GM12873 (cell line): ENCODE measurements around the gene CPSF4.

ENCODE experiments used
- TF ChIP-seq, protein P1 (sequence below): IDR thresholded peaks from 2 replicates; pipeline ENCODE4 v1.5.1; 2012; ENCODE audit warnings: low read depth, mild to moderate bottlenecking, moderate library complexity, low read length, control low read depth; ENCODE audit not compliant: insufficient read depth; ENCODE audit errors: missing control alignments

Gene CPSF4

GRCh38 chr7:99422186-99422585, 16.6 kb upstream of the CPSF4 start:
- TF ChIP-seq, protein P1, sequence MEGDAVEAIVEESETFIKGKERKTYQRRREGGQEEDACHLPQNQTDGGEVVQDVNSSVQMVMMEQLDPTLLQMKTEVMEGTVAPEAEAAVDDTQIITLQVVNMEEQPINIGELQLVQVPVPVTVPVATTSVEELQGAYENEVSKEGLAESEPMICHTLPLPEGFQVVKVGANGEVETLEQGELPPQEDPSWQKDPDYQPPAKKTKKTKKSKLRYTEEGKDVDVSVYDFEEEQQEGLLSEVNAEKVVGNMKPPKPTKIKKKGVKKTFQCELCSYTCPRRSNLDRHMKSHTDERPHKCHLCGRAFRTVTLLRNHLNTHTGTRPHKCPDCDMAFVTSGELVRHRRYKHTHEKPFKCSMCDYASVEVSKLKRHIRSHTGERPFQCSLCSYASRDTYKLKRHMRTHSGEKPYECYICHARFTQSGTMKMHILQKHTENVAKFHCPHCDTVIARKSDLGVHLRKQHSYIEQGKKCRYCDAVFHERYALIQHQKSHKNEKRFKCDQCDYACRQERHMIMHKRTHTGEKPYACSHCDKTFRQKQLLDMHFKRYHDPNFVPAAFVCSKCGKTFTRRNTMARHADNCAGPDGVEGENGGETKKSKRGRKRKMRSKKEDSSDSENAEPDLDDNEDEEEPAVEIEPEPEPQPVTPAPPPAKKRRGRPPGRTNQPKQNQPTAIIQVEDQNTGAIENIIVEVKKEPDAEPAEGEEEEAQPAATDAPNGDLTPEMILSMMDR = no peak

DNA sequence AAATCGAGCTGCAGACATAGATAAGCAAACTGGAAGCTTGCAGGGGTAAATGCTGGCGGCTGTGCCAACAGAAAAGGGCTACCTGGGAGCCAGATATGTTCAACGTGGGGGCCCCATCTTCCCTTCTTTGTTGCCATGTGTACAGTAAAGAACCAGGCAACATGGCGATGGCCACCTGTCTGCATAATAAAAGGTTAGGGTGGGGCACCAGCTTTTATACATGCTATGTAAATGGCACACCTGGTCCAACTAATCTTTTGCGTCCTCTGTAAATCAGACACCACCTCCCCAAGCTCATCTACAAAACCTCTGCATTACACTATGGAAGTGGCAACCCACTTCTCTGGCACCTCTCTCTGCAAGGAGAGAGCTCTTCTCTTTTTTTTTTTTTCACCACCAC, 16.1 kb upstream of the CPSF4 start:
- TF ChIP-seq, protein P1 = no peak

DNA sequence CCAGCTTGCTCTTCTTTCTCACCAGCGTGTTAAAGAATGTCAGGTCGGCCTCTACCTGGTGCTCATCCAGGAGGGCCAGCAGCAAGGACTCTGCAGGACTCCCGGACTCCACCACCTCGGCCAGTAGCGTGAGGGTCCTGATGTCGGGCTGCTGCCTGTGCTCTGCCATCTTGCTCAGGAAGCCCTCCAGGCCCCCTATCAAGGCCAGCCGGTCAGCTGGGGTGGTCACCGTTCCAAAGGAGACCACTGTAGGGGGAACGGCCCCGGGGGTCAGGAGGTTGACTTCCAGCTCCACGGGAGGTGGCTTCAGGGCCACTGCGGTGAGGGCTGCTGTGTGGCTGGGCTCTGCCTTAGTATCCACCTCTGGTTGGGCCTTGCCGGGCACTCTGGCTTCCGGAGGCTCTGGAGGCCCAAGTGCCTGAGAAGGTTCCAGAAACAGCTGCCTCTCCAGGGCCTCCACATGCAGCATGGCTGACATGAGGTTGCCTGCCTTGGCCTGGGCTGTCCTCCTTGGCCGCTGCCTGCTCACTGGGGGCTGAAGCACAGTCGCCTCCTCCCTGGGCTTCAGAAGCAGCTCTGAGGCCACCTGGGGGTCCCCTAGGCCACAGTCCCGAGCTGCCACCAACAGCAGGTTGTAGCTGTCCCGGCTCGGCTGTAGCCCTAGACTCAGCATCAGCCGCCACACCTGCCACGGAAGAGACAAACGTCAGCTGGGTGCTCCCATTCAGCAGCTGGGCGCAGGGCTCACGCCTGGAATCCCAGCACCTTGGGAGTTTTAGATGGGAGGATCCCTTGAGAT, 13.6 kb upstream of the CPSF4 start:
- TF ChIP-seq, protein P1 = no peak

DNA sequence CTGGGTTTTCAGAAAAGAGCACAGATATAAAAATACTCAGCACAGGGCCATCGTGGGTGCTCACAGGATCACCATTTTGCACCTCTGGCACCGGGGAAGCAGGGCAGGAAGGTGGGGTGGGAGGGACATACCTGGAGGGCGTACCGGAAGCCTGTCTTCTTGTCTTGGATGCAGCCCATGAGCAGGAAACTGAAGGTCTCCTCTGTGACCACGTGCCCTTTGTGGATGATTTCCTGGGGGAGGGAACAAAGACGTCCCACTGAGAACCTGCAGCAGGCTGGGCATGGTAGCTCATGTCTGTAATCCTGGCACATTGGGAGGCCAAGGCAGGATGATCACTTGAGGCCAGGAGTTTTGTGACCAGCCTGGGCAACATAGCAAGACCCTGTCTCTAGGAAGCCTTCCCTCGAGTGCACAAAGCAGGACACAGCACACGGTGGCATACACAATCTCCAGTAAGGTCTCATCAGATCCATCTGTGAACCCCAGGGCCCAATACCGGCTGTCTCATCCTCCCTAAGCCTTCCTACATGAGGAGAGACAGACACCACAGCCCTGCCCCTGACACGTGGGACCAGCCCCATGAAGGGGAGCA, 9.7 kb upstream of the CPSF4 start:
- TF ChIP-seq, protein P1 = no peak

DNA sequence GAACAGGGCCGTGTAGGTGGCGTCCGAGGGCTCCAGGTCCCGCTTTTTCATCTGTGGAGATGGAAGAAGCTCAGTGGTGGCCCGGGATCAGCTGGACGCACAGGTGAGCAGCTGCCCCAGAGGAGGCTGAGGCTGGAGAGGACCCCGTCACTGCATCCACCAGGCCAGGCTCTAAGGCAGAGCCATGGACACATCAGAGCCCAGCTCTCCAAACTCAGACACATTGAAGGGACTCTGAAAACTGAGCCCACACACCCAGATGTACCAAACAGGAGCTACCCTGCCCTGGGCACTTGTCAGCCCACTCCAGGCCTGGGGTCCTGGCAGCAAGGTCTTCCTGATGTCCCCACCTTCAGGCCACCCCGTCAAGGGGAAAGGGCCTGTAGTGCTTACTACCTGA, 9.0 kb upstream of the CPSF4 start:
- TF ChIP-seq, protein P1 = no peak

- TF ChIP-seq, protein P1 = no peak
Measured at GRCh38 chr7:99433158-99433557, 5.6 kb upstream of the CPSF4 start.

GRCh38 chr7:99437946-99438572, 684 bp upstream of the CPSF4 start:
- TF ChIP-seq, protein P1 = no peak
